GM12892 (cell line): ENCODE measurements around the gene CST11.

Source experiments
- POLR2AphosphoS5 ChIP-seq: IDR thresholded peaks from 2 replicates; pipeline ENCODE4 v1.6.1; 2011; ENCODE audit warnings: low read depth, low read length, control low read depth
- TAF1 ChIP-seq: IDR thresholded peaks from 2 replicates; pipeline ENCODE4 v1.6.1; 2011; ENCODE audit warnings: low read depth, mild to moderate bottlenecking, control low read depth, low read length, borderline replicate concordance

DNA sequence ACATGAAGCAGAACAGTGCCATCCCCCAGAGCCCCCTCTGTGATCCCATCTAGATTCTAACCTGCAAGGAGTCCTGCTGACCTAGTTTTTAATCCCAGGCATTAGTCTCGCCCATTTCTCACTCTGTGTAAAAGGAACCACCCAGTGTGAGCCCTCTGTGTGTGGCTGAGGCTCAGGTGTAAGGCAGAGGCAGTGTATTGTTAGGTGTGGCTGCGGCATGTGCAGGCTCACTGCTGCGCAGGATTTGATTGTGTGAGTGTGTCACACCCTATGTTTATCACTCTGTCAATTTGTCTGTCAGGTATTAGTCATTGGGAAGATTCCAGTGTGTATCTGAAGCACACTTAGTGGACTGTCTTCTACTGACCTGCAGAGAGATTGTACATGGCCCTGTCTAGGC lies 24.5 kb upstream of the CST11 start:
- TF ChIP-seq POLR2AphosphoS5, result no peak
- TF ChIP-seq TAF1, result no peak
